C4-2B (cell line): Measurements from ENCODE around the gene SETBP1.

Source experiments
- CTCF ChIP-seq: fragments of 450-650 bp; conservative IDR thresholded peaks from 2 replicates; pipeline ENCODE4 v1.5.1; 2017; ENCODE audit warnings: mild to moderate bottlenecking
- ZFX ChIP-seq: fragments of 450-650 bp; IDR thresholded peaks from 2 replicates; pipeline ENCODE4 v1.6.1; 2017

GRCh38 chr18:44786257-44786656 is 105.6 kb downstream of the SETBP1 start:
- TF ChIP-seq CTCF (no peak), ZFX (no peak)
